GM11168 (cell line): ENCODE results near the gene NEK6.

Experiments
- in situ Hi-C: fragments of 300-500 bp; cut with MboI; formaldehyde crosslinking; loops from one replicate; pipeline ENCODE4 v1.12.0; 2022; ENCODE audit warnings: low sequenced_read_pairs; ENCODE audit not compliant: unreplicated experiment

The NEK6 gene

GRCh38 chr9:124335320-124335707 is 77.6 kb downstream of the NEK6 start:
- in situ Hi-C loops = no loop called here

- in situ Hi-C loops = no loop called here
These were observed 79.8 kb downstream of the NEK6 start for GRCh38 chr9:124337562-124337961.

DNA sequence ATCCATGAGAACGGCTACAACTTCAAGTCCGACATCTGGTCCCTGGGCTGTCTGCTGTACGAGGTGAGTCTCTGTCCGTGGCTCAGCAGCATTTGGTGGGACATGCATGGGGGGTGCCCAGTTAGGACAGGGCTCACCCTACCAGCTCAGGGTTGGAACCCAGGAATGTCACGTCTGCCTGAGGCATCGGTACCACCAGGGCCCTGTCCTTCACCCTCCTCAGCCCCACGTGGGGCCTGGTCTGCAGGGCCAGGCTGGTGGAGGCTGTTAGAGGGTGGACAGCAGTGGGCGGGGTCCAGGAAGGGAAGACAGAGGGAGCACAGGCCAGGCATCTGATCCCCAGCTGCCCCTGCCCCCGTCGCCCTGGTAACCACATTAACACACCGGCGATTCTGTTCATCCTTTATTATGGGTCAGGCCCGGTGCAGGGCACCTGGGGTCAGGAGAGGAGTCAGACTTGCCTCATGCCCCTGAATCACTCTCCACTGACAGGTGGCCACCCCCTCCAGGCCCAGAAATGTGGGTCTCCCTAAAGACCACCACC is 81.9 kb downstream of the NEK6 start:
- in situ Hi-C loops = no loop called here

- in situ Hi-C loops = no loop called here
These were observed 82.7 kb downstream of the NEK6 start for GRCh38 chr9:124340219-124341069.

GRCh38 chr9:124341455-124342170 is 83.9 kb downstream of the NEK6 start:
- in situ Hi-C loops = no loop called here

DNA sequence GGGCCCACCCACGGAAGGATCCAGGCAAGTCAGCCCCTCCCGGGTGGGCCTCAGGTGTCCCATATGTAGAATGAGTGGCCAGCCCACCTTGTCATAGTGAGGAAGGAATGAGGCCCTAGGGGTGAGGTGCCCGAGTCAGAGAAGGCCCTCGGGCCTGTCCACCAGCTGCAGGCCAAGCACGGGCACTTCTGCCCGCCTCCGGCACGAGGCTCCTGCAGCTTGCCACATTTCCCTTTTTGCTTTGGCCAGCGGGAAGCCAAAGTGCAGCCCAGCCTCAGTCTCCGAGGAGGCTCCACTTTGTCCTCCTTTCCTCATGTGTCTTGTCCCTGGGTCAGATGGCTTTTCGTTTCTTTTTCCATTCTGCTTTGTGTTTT is 84.6 kb downstream of the NEK6 start:
- in situ Hi-C loops = no loop called here

DNA sequence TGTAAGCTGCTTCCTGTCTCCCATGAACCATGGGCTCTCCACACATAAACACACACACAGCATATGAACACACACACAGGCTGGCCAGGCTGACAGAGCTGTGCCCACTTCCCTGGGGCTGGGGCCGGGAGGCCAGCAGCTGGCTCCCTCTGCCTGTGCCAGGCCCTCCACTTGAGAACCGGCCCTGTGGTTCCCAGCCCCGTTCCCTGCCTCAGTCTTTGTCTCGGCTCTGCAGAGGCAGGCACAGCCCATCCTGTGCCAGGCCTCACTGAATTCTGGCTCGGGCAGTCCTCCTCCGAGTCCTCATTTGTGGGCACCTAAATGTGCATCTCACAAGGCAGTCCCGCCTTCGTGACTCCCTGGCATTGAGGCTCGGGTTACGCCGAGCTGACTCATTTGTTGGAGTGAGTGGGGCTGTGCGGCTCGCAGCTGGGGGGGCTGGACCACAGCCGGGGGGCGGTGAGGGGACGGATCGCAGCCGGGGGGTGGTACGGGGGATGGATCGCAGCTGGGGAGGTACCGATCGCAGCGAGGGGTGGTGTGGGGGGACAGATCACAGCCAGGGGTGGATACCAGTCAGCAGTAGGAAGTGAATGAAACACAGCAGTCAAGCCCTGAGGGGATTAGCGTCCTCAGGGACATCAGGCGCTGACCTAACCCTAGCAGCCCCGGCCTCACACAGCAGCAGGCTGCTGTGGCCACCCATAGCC is 85.2 kb downstream of the NEK6 start:
- in situ Hi-C loops = no loop called here

- in situ Hi-C loops = no loop called here
These were observed 86.0 kb downstream of the NEK6 start for GRCh38 chr9:124343533-124344290.

- in situ Hi-C loops = no loop called here
These were observed 86.7 kb downstream of the NEK6 start for GRCh38 chr9:124344291-124345050.

DNA sequence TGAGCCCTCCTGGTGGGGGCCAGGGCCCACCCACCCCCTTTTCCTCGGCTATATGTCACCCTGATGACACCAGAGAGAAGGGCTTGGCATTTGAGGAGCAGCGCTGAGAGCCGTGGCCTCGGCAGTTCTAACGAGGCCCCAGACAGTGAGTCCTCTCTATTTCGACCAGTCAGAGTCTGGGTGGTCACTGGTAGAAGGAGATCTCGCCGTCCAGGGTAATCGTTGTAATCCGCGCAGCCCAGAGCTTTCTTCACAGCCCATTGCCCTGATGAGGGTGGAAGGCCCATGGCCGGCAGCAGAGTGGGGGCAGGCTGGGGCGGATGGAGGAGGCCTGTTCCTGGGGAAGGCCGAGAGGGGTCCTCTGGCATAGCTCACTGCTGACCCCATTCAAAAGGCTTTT is 87.3 kb downstream of the NEK6 start:
- in situ Hi-C loops = no loop called here

DNA sequence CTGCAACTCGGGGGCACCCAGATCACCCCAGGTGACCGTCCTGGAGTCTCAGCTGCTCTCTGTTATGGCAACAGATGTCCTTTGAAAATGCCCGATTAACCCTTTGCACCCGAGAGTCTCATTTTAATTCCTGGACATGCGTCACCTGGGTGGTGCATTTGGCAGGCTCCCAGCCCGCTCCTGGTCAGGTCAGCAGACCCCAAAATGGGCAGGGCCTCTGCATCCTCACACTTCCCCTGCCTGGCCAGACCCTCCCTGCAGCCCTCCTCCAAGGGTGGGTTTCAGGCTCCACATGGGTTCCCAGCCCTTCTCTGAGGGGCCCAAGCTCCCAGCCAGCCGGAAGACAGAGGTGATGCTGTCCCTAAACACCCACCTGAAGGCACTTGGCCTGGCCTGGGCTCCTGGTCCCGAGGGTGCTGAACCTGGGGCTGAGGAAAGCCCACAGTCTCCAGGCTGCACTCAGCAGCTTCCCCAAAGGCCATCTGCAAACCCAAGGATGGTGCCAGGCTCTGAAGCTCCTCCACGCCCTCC is 88.1 kb downstream of the NEK6 start:
- in situ Hi-C loops = no loop called here

DNA sequence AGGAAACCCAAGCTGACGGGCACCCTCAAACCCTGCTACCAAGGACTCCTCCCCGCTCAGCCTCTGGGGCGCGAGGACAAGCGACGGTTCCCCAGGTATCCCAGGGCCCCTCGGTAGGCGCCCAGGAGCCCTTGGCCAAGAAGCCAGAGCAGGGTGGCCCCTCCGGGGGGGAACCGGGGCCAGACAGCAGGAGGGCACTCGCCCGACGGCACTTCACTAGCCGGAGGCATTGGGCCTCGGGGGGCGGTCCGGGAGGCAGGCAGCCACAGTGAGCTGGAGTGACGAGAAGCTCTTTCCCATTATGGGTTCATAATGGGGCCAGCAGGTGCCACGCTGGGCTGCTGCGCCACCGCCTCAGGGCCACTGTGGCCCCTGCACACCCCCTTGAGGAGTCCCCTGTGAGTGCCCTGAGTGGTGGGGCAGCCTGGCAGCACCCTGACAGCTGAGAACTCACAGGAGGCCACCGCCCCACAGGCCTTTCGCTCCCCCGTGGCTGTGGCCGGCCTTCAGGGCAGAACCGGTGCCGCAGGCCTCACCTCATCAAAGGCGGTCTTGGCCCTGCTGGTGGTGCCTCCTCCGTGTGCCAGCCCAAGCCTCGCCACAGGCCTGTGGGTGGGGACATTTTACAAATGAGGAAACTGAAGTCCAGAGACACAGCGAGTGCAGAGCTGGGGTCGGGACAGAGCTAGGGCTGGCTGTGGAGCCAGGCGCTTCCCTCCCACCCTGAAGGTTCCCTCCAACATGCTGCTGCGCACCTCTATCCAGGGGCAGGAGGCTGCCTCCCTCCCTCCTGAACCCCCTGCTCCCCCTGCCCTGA is 88.8 kb downstream of the NEK6 start:
- in situ Hi-C loops = no loop called here

DNA sequence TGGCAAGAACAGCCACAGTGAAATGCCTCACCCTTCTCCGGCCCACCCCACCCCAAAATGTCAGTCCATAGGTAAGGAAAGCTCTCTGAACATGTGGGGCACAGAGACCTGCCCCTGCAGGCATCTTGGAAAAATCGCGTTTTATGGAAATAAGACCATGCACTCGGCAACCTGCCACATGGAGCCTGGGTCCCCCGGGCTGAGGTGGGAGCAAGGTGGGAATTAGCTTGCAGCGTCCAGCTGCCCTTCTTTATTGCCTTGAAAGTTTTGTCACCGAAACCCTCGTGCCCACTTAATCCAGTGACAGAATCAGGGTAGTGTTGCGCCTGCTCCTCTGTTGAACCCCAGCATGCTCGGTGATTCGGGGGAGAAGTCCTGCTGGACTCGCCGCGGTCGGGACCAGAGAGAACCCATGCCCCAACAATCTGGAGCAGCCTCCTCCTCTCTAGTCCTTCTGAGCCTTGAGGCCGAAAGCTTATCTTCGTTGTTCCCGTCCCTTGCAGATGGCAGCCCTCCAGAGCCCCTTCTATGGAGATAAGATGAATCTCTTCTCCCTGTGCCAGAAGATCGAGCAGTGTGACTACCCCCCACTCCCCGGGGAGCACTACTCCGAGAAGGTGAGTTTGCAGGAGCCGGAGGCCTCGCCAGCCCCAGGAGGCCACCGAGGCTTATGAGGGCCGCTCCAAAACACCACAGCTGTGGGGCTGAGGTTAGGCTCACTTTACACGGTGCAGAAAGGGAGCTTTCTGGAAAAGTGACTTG is 89.6 kb downstream of the NEK6 start:
- in situ Hi-C loops = no loop called here

DNA sequence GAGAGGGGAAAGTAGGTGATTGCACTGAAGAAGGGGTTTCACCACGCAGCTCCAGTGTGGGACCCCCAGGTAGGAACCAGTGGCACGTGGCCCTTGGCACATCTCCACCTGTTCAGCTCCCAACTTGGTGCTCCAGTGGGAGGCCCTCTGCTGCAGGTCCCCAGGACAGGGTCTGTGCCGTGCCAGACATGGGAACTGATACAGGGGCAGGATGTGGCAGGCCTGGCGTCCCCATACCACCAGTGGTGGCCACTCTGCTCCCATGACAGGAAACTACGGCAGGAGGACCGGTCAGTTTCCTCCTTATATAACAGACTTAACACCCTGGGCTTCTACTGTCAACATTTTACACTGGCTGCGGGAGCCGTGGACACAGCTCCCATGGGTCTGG is 90.2 kb downstream of the NEK6 start:
- in situ Hi-C loops = no loop called here

DNA sequence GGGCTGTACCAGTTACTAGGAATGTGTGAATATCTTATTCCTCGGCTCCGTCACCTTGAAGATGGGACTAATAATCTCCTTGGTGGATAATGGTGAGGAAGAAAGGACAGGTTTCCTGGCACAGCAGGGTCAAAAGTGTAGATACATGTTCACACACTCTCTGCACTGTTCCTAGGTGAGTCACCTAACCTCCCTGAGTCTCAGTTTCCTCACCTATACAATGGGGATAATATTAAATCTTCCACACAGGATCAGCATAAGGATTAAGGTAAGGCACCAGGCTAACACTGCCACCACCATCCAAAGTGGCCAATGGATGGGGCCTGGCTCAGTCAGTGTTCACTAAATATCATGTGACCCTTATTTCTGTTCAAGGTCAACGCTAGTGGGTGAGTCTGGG is 90.6 kb downstream of the NEK6 start:
- in situ Hi-C loops = no loop called here

- in situ Hi-C loops = no loop called here
These were observed 91.1 kb downstream of the NEK6 start for GRCh38 chr9:124348831-124349230.

DNA sequence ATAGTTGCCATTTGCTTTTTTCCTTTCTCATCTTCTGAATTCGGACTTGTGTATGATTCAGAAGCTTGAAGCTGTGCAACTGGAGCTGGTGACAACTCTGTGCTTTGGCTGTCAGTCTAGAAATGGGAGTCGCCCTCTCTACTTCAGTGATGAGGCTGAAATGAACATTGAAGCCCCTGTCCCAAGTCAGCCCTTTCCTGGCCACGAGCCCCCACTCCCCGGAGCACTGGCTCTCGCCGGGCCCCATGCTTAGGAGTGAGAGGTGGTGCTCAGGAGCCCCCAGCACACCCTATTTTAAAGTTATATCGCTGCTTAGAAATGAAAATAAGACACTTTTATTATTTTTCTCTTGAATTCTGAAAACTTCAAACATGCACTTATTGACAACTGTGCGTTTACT is 91.5 kb downstream of the NEK6 start:
- in situ Hi-C loops = no loop called here
